Stimulated activated CD4-positive, alpha-beta T cell treated with anti-CD3 and anti-CD28 coated beads, Interleukin-15, amount 100 ng/mL, for 24 hours (primary cell): ENCODE measurements around the gene UFSP1.
"Not testable (repeated sequence)": the region's sequence is repeated elsewhere in the genome, so short reads cannot be mapped to it uniquely, and the experiment has no call there.

ENCODE experiments used
- DNase-seq: peaks from one replicate; pipeline ENCODE4 v3.0.0-alpha.2; 2020

Gene UFSP1

GRCh38 chr7:100879685-100880261 is 9.7 kb downstream of the UFSP1 start:
- DNase-seq: no peak

GRCh38 chr7:100878685-100879084 is 10.8 kb downstream of the UFSP1 start:
- DNase-seq: no peak

- DNase-seq: no peak
Observed at GRCh38 chr7:100878013-100878412, 11.5 kb downstream of the UFSP1 start.

GRCh38 chr7:100875356-100875751 is 14.2 kb downstream of the UFSP1 start:
- DNase-seq: peak; percentile 59

GRCh38 chr7:100874577-100875355 is 14.7 kb downstream of the UFSP1 start, which contains the start of gene SRRT:
TSS of gene SRRT (plus strand) at chr7:100875103. CDS start at chr7:100875591, 488 bp downstream.
- DNase-seq: peak; percentile 99

- no peak for DNase-seq
Observed at GRCh38 chr7:100874300-100874576, 15.3 kb downstream of the UFSP1 start.

- DNase-seq: no peak
Observed at GRCh38 chr7:100873599-100874299, 15.8 kb downstream of the UFSP1 start.

- DNase-seq: no peak
Observed at GRCh38 chr7:100867776-100868485, 21.6 kb downstream of the UFSP1 start.

GRCh38 chr7:100867040-100867775 is 22.3 kb downstream of the UFSP1 start, which contains the start of gene TRIP6:
TSS of gene TRIP6 (plus strand) at chr7:100867387. CDS start at chr7:100867498, 111 bp downstream.
- DNase-seq: peak; percentile 80

- DNase-seq: no peak
Observed at GRCh38 chr7:100866729-100867039, 22.8 kb downstream of the UFSP1 start.

- peak; percentile 52 for DNase-seq
Observed at GRCh38 chr7:100865938-100866728, 23.4 kb downstream of the UFSP1 start.

- no peak for DNase-seq
Observed at GRCh38 chr7:100865372-100865911, 24.1 kb downstream of the UFSP1 start.

GRCh38 chr7:100864263-100864845 is 25.2 kb downstream of the UFSP1 start:
- no peak for DNase-seq

- DNase-seq: no peak
Observed at GRCh38 chr7:100863406-100863950, 26.0 kb downstream of the UFSP1 start.

GRCh38 chr7:100861616-100861985 is 27.9 kb downstream of the UFSP1 start:
- DNase-seq: no peak

- DNase-seq: no peak
Observed at GRCh38 chr7:100860702-100861615, 28.6 kb downstream of the UFSP1 start.

GRCh38 chr7:100859856-100860255 is 29.7 kb downstream of the UFSP1 start:
- no peak for DNase-seq

GRCh38 chr7:100856871-100857282 is 32.6 kb downstream of the UFSP1 start:
- no peak for DNase-seq

GRCh38 chr7:100855515-100855914 is 34.0 kb downstream of the UFSP1 start:
- no peak for DNase-seq

GRCh38 chr7:100854899-100855298 is 34.6 kb downstream of the UFSP1 start:
- DNase-seq: not testable (repeated sequence)
